CD4-positive, alpha-beta T cell treated with Interleukin-15 for 4 hours (primary cell): ENCODE measurements around the gene SOX8.

Experiments used
- DNase-seq: peaks from one replicate; pipeline ENCODE4 v3.0.0-alpha.2; 2020; ENCODE audit warnings: low spot score

SOX8 gene

GRCh38 chr16:1026784-1027500 is 45.4 kb downstream of the SOX8 start:
- no peak for DNase-seq

GRCh38 chr16:1027501-1027815 is 45.9 kb downstream of the SOX8 start:
- no peak for DNase-seq

DNA sequence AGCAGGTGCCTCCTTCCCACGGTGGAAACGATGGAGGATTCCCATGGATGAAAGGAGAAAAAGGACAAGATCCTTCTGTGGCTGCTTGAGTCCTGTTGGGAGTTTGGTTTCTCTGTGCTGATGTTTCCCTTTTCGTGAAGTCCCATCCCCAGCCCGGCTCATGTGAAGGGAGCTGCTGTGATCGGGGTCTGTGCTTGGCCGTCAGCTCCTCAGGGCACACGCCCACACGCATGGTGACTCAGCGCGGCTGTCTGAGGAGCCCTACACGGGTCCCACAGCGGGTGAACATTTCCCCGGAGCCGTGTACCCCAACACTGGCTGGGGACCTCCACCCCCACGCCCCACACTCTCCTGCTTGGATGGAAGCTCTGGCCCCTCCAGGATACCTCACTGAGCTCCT is 46.5 kb downstream of the SOX8 start:
- no peak for DNase-seq

- DNase-seq, result no peak
Measured at GRCh38 chr16:1028524-1029258, 47.1 kb downstream of the SOX8 start.

DNA sequence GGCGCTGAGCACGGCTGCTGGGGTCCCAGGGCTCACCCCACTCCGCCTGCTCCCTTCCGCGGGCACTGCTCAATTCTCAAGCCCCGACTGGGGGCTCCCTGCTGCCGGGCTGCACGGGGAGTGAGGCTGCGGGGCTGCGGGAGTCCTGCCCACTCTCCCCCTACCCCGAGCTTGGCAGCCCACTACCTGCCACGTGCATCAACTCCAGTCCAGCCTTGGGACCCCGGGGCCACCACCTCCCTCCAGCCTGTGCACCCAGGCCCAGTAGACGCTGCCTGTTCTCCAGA is 47.6 kb downstream of the SOX8 start:
- DNase-seq, result no peak

DNA sequence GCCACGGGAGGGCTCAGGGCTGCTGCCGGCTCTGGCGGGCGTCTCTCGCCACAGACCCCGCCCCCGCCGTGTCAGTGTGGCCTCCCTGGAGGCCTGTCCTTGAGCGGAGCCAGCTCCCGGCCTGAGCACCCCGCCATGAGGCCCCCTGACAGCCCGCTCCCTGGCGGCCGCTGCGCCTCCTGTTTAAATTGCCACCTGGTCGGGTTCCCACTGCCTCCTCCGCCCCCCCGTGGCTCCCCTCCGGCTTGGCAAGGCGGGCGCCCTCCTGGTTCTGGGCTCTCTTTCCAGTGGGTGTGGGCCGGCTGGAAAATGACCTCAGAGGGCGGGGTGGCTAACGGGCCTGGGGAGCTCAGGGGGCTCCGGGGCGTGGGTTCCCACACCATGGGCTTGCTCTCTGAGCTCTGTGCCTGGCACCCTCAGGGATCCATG is 48.9 kb downstream of the SOX8 start:
- DNase-seq, result no peak

DNA sequence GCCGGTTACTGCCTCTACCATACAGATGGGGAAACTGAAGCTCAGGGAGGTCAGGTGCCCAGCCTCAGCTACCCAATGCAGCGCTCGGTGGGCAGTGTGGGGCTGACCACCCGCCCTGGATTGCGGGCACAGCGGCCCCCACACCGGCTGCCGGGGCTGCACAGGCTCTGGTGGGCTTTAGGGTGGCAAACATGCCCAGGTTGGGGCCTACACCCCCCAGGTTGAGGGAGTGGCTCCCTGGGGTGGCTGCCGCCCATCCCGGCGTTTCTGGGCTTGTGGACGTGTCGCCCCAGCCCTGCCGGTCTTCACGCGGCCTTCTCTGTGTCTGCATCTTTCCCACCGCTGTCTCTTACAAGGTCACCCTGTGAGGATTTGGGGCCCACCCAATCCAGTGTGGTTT is 50.1 kb downstream of the SOX8 start:
- no peak for DNase-seq

- DNase-seq, result no peak
Measured at GRCh38 chr16:1032607-1033006, 51.0 kb downstream of the SOX8 start.

DNA sequence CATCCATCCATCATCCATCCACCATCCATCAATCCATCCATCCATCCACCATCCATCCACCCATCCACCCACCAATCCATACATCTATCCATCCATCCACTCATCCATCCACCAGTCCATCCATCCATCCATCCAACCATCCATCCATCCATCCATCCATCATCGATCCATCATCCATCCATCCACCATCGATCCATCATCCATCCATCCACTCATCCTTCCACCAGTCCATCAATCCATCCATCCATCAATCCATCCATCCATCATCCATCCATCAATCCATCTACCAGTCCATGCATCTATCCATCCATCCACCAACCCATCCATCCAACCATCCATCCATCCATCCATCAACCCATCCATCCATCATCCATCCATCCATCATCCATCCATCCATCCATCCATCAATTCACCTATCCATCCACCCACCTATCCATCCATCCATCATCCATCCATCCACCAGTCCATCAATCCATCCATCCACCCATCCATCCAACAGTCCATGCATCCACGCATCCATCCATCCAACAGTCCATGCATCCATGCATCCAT is 51.6 kb downstream of the SOX8 start:
- no peak for DNase-seq

DNA sequence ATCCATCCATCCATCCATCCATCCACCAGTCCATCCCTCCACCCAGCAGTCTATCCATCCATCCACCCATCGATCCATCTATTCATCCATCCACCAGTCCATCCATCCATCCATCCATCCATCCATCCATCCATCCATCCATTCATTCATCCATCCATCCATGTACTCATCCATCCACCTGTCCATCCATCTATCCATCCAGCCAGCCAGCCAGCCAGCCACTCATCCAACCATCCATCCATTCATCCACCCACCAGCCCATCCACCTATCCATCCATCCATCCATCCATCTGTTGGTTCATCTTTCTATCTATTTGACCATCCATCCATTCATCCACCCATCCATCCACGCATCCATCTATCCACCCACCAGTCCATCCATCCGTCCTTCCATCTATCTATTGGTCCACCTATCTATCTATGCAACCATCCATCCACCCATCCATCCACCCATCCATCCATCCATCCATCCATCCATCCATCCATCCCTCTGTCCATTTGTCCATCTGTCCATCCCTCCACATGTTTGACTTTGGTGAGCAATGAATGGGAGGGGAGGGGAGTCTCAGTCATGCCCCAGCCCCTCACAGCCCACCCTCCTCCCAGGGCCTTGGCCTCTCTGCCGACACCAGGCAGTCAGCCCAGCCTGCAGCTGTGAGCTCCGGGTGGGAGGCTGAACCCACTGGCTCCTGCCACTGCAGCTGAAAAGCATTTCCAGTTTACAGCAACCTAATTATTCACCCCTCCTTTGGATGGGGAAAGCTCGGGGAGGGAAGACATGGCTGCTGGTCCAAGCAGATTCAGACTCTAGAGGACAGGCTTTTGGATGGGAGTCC is 52.9 kb downstream of the SOX8 start:
- DNase-seq, result no peak

DNA sequence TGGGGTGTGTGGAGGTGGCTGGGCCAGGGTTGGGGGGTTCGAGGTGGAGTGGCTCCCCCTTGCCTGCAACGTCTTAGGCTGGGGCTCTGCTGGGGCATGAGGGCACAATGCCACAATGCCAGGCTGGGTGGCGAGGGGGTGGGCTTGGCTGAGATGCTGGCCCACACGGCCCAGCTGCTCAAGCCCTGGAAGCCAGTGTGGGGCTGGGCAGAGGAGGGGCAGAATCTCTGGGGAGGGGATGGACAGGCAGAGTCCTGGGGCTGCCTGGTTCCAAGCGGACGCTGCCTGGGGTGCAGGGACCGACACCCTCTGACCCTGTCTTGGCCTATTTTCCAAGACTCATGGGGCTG is 53.5 kb downstream of the SOX8 start:
- no peak for DNase-seq

DNA sequence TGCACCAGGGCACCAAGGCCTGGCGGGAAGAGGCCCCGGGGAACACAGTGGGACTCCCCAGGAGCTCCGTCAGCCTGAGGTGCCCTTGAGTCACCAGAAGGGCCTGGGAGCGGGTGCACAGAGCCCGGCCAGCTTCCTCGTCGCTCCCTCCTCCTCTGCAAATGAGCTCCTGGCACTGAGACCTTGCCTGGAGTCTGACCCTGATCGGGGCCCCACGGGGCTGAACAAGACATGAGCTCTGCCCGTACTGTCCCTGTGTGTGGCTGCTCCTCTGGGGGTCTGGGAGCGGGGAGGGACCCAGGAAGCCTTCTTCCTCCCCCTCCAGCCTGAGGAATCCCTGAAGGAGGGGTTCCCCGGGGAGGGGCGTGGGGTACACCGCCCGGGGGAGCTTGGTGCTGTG is 54.6 kb downstream of the SOX8 start:
- no peak for DNase-seq
